KBM-7 (cell line): Measurements from ENCODE around the gene CD302.
"Not testable (repeated sequence)": the region's sequence is repeated elsewhere in the genome, so short reads cannot be mapped to it uniquely, and the experiment has no call there.

Experiments
- DNase-seq: peaks from one replicate; pipeline ENCODE4 v3.0.0-alpha.2; 2015
- in situ Hi-C: fragments of 300-500 bp; cut with MboI; formaldehyde crosslinking; loops from 2 replicates; pipeline ENCODE4 v1.14.3; 2020; ENCODE audit warnings: low sequenced_read_pairs, low pct_unique_long_range_greater_than_20kb, mixed read lengths

Gene CD302

DNA sequence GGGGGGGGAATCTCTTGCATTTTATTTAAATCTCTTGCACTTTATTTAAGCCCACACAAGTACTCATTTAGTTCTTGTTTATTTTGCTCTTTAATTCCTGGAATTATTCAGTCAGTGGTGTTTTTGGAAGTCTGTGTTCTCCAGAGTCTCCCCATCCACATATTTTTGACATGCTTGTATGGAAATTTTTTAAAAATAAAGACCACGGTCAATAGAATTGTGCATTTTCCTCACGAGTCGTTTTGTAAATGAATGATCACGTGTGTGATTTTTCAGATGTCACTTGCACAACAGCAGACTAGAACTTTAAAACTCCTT, 824 bp downstream of the CD302 start:
- in situ Hi-C loops, result no loop called here
- DNase-seq, result no peak

DNA sequence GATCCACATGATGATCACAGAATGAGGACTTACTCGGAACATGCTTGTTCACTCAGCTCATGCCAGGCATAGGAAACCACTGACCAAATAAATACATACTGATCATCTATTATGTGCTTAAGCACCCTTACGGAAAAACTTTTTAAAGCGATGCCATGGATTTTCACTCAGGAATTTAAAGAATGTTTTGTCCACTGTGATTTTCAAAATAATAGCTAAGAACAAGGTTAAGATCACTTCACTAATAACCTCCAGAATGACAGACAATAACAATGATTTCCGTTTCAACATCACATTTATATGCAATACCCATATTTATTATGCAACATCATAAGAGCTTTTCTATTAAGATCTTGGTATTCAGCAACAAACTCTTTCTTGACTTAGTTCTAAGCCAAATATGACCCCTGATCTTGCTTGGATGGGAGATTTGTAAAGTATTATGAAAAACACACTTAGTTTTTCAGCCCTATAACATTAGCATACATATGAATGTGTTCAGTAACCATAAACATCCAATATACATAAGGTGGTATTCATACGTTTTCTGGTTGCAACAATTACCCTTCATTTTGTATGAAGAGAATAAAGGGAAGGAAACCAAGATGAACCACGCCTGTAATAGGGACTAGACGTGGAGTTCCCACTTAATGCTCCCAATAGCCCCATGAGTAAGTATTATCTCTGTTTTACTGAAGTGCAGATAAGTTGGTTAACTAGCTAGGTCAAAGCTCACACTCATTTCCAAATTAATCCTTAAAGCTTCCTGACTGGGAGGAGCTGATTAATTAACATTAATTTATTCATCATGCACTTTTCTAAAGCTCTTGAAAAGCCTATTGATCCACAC, 1.9 kb downstream of the CD302 start:
- in situ Hi-C loops, result no loop called here

DNA sequence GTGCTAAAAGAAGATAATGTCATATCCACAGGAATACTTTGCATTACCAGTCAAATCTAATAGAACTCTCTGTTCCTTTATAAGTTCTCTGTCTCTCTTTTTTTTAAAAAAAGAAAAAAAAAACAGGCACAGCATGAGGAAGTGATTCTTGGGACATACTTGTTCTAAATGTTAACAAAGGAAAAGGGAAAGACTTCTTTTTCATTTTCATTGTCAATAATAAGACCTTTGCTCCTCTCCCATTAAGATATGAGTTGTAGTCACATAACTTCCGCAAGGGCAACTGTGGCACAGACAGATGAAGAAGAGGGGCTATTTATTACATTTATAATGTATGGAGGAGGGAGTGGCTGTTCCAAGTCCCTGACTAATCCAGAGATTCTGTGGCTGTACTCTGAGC, 4.7 kb downstream of the CD302 start:
- in situ Hi-C loops, result no loop called here
- no peak for DNase-seq

More for the DNA sequence above, 1.9 kb downstream of the CD302 start:
- no peak for DNase-seq

DNA sequence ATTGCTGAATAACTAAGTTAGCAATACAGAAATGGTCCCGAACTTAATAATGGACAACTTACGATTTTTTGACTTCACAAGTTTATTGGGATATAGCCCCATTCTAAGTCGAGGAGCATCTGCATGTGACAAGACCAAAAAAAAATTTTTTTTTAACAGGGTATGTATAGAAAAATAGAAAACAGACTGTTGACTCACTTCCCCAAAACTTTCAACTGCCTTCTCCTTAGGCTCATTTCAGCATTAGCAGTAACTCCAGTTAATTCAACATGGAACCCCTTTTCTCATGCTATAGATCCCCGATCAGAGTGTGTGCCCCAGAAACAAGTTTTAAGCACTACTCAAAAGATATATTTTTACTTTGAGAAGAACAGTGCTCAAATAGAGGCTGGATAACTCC, 5.4 kb downstream of the CD302 start:
- no peak for DNase-seq
- in situ Hi-C loops, result no loop called here

DNA sequence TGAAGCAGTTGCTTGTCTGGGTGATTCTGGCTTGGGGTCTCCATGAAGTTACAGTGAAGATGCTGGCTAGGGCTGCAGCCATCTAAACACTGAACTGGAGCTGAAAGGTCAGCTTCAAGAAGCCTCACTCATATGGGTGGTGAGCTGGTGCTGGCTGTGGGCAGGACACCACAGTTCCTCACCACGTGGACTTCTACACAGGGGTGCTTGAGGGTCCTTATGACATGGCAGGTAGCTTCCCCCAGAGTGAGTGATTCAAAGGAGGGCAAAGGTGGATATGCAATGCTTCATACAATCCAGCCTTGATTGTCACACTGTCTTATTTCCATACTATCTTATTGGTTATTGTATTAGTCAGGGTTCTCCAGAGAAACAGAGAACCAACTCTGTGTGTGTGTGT, 6.0 kb downstream of the CD302 start:
- in situ Hi-C loops, result no loop called here
- DNase-seq, result no peak

DNA sequence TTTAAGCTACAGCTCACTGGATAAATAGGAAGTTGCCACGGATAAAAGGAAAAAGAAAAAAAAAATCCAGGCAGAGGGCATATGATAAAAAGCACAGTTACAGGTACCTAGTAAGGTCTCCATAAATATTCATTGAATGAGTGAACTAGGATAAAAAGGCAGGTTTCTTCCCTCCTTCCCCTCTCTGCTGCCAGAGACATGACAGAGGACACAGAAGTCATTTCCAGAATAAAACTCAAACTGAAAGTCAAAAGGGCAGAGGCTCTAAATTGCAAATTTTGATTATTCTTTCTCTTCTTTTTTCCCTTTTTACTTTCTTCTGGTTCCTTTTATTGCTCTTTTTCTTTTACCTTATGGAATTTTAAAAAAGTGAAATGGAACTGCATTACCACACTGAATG, 7.7 kb downstream of the CD302 start:
- in situ Hi-C loops, result no loop called here
- no peak for DNase-seq

DNA sequence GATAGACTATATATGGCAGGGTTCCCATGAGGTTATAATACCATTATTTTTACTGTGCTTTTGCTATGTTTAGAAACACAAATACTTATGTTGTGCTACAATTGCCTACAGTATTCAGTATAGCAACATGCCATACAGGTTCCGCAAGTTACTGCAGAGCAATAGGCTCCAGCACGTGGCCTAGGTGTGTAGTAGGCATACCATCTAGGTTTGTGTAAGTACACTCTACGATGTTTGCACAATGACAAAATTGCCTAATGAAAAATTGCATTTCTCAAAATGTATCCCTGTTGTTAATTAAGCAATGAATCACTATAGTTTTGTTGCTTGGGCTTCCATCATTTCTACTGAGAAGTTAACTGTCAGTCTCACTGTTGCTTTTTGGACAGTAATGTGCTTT, 9.8 kb downstream of the CD302 start:
- no peak for DNase-seq
- in situ Hi-C loops, result no loop called here

DNA sequence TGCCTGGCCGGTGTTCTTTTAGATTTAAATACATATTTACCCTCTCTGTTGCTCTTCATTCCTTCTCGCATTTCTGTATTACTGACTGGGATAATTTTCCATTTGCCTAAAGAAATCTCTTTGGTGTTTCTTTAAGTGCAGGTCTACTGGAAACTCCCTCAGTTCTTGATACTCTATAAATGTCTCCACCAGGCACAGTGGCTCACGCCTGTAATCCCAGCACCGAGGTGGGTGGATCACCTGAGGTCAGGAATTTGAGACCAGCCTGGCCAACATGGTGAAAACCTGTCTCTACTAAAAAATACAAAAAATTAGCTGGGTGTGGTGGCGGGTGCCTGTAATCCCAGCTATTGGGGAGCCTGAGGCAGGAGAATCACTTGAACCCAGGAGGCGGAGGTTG, 10.4 kb downstream of the CD302 start:
- in situ Hi-C loops, DNase-seq: not testable (repeated sequence)

DNA sequence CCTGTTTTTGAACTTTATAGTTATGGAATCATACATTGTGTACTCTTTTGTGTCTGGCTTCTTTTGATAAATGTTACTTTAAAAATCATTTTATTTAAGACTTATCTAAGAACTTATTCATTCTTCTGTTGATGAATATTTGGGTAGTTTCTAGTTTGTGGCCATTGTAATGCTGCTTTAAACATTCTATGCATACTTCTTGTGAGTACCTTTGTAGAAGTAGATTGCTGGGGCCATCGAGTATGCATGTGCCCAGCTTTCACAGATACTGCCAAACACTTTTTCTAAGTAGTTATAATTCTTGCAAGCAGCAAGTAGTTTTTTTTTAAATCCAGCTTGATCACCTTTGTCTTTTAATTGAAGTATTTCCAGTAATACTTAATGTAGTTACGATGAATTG, 11.1 kb downstream of the CD302 start:
- in situ Hi-C loops, result no loop called here
- DNase-seq, result no peak

DNA sequence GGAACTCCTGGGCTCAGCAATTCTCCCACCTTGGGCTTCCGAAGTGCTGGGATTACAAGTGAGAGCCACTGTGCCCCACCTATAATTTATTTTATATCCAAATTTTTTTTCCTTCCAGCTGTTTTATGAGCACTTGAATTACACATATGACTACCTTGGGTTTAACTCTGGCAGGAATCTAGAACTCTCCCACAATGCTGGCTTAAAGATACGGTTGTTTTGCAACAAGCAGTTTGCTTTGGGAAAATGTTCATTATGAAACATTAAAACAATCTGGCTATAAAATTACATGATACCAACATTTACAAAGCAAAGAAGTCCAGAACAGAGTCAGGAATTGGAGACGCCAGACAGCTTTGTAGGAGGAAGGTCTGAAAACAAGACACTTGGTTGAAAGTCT, 12.8 kb downstream of the CD302 start:
- in situ Hi-C loops, result no loop called here
- no peak for DNase-seq

DNA sequence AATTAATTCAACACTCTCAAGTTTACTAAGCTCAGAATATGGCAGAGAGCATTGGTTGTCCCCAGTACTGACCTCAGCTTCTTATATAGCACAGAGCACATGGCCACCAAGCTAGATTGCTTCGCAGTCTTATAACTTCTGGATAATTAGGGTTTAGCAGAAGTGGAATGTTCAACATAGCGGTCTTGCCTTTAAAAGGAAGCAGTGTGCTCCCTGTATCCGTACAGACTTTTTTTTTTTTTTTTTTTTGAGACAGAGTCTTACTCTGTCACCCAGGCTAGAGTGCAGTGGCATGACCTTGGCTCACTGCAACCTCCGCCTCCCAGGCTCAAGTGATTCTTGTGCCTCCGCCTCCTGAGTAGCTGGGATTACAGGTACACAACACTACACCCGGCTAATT, 13.3 kb downstream of the CD302 start:
- DNase-seq, in situ Hi-C loops: not testable (repeated sequence)

DNA sequence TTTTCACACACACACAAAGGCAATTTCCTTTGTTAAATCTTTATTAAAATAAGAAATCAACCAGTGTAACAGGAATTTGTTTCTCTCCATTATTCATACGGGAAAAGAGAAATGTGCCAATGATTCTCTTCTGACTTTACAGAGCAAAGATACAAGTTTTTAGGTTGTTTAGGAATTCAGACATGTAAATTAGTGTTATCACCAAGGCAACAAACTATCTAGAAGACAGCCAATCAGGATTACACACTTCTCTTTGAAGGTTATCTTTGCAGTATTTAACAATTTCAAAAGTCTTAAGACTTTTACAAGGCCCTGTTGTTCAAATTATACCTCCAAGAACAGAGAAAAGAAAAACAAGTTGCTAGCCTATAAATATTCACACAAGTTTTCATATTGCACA, 14.5 kb downstream of the CD302 start:
- no peak for DNase-seq
- in situ Hi-C loops, result no loop called here

DNA sequence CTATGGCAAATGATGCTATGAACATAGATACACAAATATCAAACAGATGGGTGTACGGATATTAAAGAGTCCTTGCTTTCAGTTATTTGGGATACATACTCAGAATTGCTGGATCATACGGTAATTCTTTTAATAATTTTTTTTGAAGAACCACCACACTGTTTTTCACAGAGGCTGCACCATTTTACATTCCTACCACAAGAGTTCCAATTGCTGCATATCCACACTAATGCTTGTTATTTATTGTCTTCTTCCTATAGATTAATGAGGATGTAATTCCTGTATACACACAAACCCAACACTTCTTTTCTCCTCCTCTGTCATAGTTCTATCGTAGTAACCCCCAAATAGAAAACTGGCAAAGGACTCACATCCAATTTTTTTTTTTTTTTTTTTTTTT, 21.7 kb downstream of the CD302 start:
- no peak for DNase-seq
- in situ Hi-C loops, result no loop called here

DNA sequence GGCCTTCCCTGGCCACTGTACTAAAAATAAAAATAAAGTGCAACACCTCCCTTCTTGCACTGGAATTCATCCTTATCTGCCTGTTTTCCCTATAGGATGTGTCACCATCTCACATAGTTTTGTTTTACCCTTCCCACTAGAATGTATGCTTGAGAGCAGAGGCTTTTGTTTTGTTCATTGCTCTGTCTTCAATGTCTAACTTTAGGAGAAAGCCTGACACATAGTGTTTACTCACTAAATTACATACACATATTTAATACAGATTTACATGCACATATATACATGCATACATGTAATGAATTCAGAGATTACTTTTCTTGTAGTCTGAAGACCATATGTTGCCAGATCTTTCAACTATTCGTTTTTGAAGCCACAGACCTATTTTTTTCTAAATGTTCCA, 23.0 kb downstream of the CD302 start:
- in situ Hi-C loops, result no loop called here
- no peak for DNase-seq

DNA sequence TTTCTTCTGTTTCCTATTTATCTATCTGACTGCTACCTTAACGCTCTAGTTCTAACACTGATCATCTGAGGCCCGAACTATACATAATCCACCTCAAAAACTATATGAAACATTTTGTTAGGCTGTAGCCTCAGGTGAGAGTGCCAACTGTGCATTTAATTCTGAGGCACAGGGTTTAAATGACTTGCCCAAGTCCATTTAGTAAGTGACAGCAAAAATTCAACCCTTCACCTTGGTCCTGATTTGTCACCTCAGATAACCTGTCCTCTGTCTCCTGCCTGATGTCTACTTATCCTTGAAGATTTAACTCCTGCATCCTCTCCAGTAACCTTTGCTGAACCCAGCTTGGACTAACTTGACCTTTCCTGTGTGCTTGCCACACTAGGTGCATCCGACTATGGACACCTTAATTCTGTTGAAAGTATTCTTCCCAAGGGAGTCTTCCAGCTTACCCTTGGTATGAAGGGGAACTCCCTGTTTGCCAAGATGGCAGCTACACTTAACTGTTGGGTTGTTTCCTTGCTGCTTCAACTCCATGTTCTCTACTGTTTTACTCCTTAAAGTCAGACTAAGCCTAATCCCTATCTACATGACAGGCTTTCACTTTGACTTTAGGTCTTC, 23.5 kb downstream of the CD302 start:
- DNase-seq, result no peak
- in situ Hi-C loops, result no loop called here

DNA sequence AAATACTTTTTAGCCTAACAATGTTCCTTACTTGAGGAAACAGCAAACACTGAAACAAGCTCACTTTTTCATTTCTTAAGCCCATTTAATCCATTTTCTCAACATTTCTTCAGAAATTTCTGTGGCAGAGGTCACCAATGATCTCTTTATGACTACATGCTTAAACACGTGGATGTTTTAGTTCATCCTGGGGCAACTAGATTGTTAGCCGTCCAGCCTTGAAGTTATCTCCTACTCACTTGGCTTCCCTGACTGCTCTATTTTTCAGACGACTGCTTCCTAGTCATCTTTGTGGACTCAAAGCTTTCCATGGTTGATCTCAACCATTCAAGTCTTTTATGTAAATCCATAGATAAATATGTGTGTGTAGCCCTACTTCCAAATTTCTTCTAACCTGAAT, 24.1 kb downstream of the CD302 start:
- DNase-seq, result no peak
- in situ Hi-C loops, result no loop called here

DNA sequence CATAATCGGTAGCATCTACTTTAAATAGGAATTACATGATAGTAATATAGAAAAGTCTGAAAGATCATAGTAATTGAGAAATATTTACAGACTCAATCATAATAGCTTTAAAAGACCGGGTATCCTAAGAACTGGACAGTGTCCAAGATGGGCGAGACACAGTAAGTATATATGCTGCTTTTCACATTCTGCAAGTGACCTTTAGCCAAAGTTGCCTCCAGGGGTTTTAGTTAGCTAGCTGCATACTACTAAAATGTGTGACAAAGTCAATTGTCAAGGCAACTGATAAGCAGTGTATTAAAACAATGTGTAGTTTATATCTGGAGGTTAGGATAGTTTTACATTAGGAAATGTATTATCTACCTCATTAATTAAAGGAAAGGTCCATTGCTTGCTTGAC, 24.6 kb downstream of the CD302 start:
- no peak for DNase-seq
- in situ Hi-C loops, result no loop called here

DNA sequence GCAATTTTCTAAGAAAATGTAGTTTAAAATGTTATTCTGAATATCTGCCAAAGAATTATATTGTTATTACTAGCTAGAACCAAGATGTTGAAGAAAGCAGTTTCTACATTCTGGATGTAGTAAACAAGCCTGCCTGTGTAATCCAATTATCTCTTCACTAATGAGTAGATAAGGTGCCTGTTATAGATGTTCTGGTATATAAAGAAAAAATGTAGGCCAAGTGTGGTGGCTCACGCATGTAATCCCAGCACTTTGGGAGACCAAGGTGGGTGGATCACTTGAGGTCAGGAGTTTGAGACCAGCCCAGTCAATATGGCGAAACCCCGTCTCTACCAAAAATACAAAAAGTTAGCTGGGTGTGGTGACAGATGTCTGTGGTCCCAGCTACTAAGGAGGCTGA, 28.9 kb downstream of the CD302 start:
- no peak for DNase-seq
- in situ Hi-C loops, result no loop called here

DNA sequence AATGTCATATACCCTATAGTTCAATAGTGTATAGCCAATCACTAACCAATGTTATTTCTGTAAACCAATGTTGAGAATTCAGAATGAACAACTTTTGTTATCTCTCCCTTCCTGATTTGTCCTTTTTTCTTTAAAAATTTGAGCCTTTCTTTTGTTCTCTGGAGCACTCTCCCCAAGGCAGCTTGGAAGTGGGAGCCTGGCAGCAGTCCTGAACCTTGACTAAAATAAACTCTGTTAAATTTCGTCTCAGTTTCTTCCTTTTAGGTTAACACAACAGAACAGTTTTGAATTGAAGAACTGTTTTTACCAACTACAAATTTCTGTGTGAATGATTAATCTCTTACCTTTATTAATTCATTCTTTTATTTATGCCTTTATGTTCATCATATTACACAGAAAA, 35.9 kb downstream of the CD302 start:
- in situ Hi-C loops, result no loop called here
- DNase-seq, result no peak

DNA sequence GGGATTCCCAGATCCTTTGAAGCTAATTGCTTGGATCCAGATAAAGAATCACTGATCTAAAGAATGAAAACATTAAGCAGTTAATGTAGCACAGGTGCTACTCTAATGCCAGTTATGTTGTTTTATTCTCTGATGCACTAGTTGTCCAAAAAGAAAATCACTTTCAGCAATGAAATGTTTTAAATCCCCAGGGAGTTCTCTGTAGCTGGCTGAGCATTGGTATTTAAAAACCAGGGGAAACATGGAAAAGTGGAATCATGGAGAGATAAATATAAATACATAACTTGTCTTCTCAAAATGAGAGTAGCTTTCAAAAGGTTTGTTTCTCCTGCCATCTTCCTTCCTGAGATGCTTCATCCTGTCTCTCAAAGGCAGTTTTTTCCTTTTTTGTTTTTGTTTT, 37.7 kb downstream of the CD302 start:
- in situ Hi-C loops, result no loop called here
- DNase-seq, result no peak

DNA sequence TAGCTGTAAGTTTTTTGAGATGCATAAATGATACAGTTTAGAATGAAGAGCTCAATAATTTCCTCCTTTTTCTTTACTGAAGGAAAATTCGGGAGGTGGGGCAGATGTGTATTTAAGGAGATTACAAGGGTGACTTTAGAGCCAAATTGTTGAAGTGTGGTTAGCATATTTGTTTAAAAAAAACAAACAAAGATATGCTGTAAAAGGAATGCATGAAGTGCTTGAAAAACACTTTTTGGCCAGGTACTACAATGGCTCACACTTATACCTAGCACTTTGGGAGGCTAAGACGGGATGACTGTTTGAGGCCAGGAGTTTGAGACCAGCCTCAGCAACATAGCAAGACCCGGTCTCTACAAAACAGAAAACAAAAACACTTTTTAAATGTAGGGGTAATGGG, 38.4 kb downstream of the CD302 start:
- in situ Hi-C loops, result no loop called here
- no peak for DNase-seq
